Osteocyte (in vitro differentiated cells): Measurements from ENCODE around the gene CCSER2. TPM values are rescaled to one million over a fixed set of nuclear protein-coding genes. Genes with fewer than 3 reads are reported as not detected.
A peak's percentile ranks its signal among the peaks of the same experiment; 100 is the strongest.

Experiments used
- DNase-seq: peaks from one replicate; pipeline ENCODE4 v3.0.0; 2021; ENCODE audit warnings: mixed read lengths; ENCODE audit not compliant: unreplicated experiment; ENCODE audit errors: extremely low spot score
- H3K27ac Mint-ChIP-seq: one replicate; pipeline ENCODE4 v1.8.0; 2021; ENCODE audit warnings: mild to moderate bottlenecking, mixed read lengths; ENCODE audit not compliant: unreplicated experiment
- H3K27me3 Mint-ChIP-seq: one replicate; pipeline ENCODE4 v1.8.0; 2021; ENCODE audit warnings: mixed read lengths; ENCODE audit not compliant: unreplicated experiment
- H3K36me3 Mint-ChIP-seq: one replicate; pipeline ENCODE4 v1.8.0; 2021; ENCODE audit warnings: mixed read lengths; ENCODE audit not compliant: unreplicated experiment
- H3K4me1 Mint-ChIP-seq: one replicate; pipeline ENCODE4 v1.8.0; 2021; ENCODE audit warnings: mixed read lengths; ENCODE audit not compliant: unreplicated experiment
- H3K4me3 Mint-ChIP-seq: one replicate; pipeline ENCODE4 v1.8.0; 2021; ENCODE audit warnings: mild to moderate bottlenecking, moderate library complexity, mixed read lengths; ENCODE audit not compliant: unreplicated experiment
- H3K9me3 Mint-ChIP-seq: one replicate; pipeline ENCODE4 v1.8.0; 2021; ENCODE audit warnings: mixed read lengths; ENCODE audit not compliant: unreplicated experiment
- total RNA-seq: library from RNA; stranded (reverse); gene quantifications from 2 replicates; pipeline ENCODE4 v1.2.1, GENCODE V29; 2021
- TF ChIP-seq, protein P1 (sequence below): fragments of 200-600 bp; sonication (generic); IDR thresholded peaks from 2 replicates; pipeline ENCODE4 v1.5.0; 2021; ENCODE audit warnings: antibody characterized with exemption, mild to moderate bottlenecking, moderate library complexity

CCSER2 gene
- total RNA-seq, 1 donor from 2014 or later = 70.3 TPM

DNA sequence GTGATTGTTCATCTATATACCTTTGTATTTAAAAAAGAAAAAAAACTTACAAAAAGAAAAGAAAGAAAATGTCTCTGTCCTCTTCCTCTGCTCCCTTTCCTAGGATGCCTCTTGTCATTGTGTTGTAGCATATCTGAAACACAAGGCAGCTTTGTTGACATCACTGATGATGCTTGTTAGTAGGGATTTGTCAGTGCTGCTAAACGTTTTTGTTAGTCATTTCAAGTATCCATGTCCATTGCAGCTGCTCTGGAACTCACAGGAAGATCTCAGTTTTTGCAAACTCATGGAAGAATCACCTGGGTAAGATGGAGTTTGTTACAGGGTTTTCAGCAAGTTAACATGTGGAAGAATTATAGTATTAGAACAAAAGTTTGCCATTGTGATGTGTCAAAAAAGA lies 123.6 kb downstream of the CCSER2 start:
- H3K36me3 Mint-ChIP-seq = peaks cover 23% of the 10 kb centered on the region
- DNase-seq = no peak

DNA sequence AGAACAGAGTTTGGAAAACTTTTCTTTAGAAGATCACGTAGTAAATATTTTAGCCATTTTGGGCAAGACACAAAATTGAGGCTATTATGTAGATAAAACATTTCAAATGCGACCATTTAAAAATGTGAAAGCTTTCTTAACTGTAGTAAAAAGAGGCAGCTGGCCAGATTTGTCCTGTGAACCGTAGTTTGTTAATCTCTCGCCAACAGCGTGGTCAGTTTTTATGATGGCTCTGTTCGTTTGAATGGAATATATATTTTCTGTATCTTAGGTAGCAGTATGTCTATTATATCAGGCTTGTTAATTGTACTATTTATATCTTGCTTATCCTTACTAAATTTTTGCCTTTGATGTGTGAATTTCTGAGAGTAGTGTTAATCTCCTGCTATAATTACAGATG lies 124.9 kb downstream of the CCSER2 start:
- Mint-ChIP-seq H3K4me3 (no peak overlapping the region), H3K36me3 (peaks cover 21% of the 10 kb centered on the region), H3K27ac (no peak overlapping the region), H3K27me3 (no peaks in the 10 kb centered on the region), H3K4me1 (peaks cover 2% of the 10 kb centered on the region), H3K9me3 (peaks cover 4% of the 10 kb centered on the region)
- TF ChIP-seq, protein P1, sequence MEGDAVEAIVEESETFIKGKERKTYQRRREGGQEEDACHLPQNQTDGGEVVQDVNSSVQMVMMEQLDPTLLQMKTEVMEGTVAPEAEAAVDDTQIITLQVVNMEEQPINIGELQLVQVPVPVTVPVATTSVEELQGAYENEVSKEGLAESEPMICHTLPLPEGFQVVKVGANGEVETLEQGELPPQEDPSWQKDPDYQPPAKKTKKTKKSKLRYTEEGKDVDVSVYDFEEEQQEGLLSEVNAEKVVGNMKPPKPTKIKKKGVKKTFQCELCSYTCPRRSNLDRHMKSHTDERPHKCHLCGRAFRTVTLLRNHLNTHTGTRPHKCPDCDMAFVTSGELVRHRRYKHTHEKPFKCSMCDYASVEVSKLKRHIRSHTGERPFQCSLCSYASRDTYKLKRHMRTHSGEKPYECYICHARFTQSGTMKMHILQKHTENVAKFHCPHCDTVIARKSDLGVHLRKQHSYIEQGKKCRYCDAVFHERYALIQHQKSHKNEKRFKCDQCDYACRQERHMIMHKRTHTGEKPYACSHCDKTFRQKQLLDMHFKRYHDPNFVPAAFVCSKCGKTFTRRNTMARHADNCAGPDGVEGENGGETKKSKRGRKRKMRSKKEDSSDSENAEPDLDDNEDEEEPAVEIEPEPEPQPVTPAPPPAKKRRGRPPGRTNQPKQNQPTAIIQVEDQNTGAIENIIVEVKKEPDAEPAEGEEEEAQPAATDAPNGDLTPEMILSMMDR = no peak
- no peak for DNase-seq

More for the DNA sequence above, 123.6 kb downstream of the CCSER2 start:
- Mint-ChIP-seq H3K4me3 (no peak overlapping the region), H3K27ac (no peak overlapping the region), H3K9me3 (no peaks in the 10 kb centered on the region), H3K4me1 (peaks cover 5% of the 10 kb centered on the region), H3K27me3 (no peaks in the 10 kb centered on the region)
- TF ChIP-seq, protein P1 = no peak

DNA sequence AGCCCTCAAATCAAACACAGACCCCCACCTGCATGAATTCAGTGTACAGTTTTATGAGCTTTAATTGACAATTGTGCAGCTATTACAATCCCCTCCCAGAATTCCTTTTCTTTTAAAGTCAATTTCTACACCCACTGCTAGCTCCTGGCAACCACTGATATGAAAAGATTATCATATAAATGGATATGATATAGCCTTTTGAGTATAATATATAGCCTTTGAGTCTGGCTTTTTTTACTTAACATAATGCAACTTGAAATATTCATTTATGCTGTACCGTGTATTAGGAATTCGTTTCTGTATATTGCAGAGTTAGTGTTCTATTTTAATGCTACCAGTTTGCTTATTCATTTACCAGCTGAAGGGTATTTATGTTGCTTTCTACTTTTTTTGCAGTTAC lies 127.7 kb downstream of the CCSER2 start:
- peaks cover 7% of the 10 kb centered on the region for H3K9me3 Mint-ChIP-seq
- H3K36me3 Mint-ChIP-seq = peaks cover 36% of the 10 kb centered on the region
- H3K27ac Mint-ChIP-seq = no peak overlapping the region
- no peak for DNase-seq
- TF ChIP-seq, protein P1 = no peak
- no peak overlapping the region for H3K4me3 Mint-ChIP-seq
- peaks cover 6% of the 10 kb centered on the region for H3K4me1 Mint-ChIP-seq
- no peaks in the 10 kb centered on the region for H3K27me3 Mint-ChIP-seq

DNA sequence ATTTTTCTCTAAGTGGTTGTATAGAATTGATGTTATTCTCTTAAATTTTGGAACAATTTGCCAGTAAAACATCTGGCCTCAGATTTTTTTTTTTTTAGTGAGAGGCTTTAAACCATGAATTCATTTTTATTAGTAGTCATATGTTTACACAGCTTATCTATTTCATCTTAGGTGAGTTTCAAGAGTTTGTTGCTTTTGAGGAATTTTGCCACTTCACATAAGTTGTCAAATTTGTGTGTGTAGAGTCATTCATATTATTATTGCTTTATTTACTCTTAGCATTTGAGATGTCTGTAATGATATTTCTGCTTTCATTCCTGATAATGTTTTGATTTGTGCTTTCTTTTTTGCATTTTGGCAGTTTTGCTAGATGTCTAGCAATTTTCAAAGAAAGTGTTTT lies 132.1 kb downstream of the CCSER2 start:
- Mint-ChIP-seq H3K4me1 (peaks cover 16% of the 10 kb centered on the region), H3K36me3 (peaks cover 38% of the 10 kb centered on the region), H3K27ac (no peak overlapping the region), H3K9me3 (peaks cover 9% of the 10 kb centered on the region), H3K4me3 (no peak overlapping the region), H3K27me3 (no peaks in the 10 kb centered on the region)
- no peak for DNase-seq
- TF ChIP-seq, protein P1 = no peak

DNA sequence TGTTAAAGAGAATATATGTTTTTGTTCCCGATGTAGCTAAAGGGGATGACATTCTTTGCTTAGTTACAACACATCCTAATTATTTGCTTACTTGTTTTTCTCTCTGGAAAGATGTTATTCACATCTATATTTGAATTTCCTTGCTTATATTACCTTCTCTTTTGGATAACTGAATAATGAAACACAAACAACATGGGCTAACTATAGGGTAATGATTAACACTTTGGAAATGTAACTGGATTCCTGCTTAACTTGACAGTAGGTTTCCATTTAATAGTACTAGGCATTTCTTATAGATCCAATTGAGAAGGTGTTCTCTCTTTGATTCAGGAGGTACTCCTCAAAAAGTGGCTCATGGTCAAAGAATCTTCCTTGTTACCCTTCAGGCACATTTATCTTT lies 141.1 kb downstream of the CCSER2 start:
- peak overlapping the region; percentile 36 for H3K27ac Mint-ChIP-seq
- peaks cover 3% of the 10 kb centered on the region for H3K9me3 Mint-ChIP-seq
- DNase-seq = no peak
- peaks cover 26% of the 10 kb centered on the region for H3K36me3 Mint-ChIP-seq
- no peaks in the 10 kb centered on the region for H3K27me3 Mint-ChIP-seq
- TF ChIP-seq, protein P1 = no peak
- H3K4me1 Mint-ChIP-seq = peaks cover 12% of the 10 kb centered on the region
- H3K4me3 Mint-ChIP-seq = no peak overlapping the region
